ENCODE results near the gene ATF4. TPM values are rescaled to one million over a fixed set of nuclear protein-coding genes. Genes with fewer than 3 reads are reported as not detected.

Gene ATF4
- total RNA-seq, 3 donors from 2014 or later: 339 to 403 (median 347) TPM

DNA sequence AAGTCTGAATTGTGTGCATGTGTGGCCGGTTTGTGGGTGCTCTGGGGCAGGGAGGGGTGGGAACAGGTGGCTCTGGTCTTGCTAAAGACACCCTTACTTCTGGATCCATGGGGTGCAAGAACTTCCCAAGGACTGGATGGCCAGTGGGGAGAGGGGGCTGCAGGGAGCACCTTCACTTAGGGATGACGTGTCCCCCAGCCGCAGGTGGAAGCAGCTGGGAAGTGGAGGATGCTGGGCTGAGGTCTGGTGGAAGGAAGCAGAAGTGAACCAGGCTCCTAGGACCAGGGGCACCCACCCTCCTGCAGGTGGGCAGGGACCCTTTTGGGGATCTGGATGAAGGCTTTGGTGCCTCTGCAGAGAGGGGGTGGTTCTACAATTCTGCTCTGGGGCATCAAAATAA lies 28.2 kb upstream of the ATF4 start:
- intact Hi-C loops (cut with DNase I; ENCODE audit: low total_unique reads): no loop called here
- Histone ChIP-seq H3K9me3 (no peaks in the 10 kb centered on the region), H3K27me3 (no peaks in the 10 kb centered on the region), H3K4me1 (no peaks in the 10 kb centered on the region), H3K4me3 (no peak overlapping the region), H3K36me3 (no peaks in the 10 kb centered on the region), H3K27ac (no peak overlapping the region)
- DNase-seq (ENCODE audit: low spot score in 2 of 2): no peak
- TF ChIP-seq POLR2A (IDR thresholded peaks at IDR 0.05): no peak
- TF ChIP-seq, protein P1, sequence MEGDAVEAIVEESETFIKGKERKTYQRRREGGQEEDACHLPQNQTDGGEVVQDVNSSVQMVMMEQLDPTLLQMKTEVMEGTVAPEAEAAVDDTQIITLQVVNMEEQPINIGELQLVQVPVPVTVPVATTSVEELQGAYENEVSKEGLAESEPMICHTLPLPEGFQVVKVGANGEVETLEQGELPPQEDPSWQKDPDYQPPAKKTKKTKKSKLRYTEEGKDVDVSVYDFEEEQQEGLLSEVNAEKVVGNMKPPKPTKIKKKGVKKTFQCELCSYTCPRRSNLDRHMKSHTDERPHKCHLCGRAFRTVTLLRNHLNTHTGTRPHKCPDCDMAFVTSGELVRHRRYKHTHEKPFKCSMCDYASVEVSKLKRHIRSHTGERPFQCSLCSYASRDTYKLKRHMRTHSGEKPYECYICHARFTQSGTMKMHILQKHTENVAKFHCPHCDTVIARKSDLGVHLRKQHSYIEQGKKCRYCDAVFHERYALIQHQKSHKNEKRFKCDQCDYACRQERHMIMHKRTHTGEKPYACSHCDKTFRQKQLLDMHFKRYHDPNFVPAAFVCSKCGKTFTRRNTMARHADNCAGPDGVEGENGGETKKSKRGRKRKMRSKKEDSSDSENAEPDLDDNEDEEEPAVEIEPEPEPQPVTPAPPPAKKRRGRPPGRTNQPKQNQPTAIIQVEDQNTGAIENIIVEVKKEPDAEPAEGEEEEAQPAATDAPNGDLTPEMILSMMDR (IDR thresholded peaks at IDR 0.05): no peak
- TF ChIP-seq POLR2AphosphoS5 (IDR thresholded peaks at IDR 0.05): no peak

DNA sequence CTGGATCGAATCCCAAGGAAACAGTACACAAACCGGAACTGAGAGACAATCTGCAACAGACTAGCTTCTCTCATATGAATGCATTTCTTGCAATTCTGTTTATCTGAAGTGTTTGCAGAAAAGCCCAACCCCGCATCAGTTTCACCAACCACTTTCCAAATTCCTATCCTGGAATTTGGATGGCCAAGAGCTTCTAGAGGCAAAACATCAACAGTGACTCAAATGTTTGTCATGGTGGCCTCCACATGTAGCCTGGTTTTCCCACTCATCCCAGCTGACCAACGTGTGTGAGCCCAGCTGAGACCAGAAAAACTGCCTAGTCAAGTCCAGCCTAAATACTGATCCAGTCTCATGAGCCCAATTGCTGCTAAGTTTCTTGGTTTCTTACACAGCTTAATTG lies 26.6 kb upstream of the ATF4 start:
- Histone ChIP-seq H3K27me3 (no peaks in the 10 kb centered on the region), H3K4me3 (no peak overlapping the region), H3K9me3 (no peaks in the 10 kb centered on the region), H3K27ac (no peak overlapping the region), H3K4me1 (no peaks in the 10 kb centered on the region), H3K36me3 (no peaks in the 10 kb centered on the region)
- no peak for DNase-seq (ENCODE audit: low spot score in 2 of 2)
- TF ChIP-seq, protein P1 (IDR thresholded peaks at IDR 0.05): no peak
- TF ChIP-seq POLR2A (IDR thresholded peaks at IDR 0.05) (no peak), POLR2AphosphoS5 (IDR thresholded peaks at IDR 0.05) (no peak)
- intact Hi-C loops (cut with DNase I; ENCODE audit: low total_unique reads): no loop called here

DNA sequence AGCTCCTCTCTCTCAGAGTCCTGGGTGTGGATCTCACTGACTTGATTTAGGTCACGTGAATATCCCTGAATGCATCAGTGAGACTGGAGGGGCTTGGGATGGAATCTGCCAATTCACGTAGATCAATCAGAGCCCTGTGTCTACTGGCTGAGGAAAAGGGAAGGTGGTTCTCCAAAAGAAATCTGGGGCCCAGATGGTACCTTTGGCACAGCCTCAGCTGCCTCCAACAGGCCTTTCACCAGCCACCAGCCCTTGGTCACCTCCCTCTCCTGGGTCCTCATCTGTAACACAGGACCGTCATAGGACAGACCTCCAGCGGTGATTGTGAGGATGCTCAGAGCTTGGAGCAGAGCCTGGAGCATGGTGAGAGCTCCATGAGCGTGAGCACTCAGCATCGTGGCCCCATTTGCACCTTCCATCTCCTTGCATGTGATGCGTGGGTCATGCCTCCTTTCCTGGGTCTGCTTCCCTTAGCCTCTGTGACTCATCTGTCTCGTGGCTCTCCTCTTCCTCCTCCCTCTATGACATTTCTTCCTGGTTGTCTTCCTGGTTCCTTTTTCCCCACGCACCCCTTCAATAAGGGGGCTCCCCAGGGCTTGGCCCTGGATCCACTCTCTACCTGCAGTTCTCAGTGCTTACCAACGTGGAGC lies 25.8 kb upstream of the ATF4 start:
- no peaks in the 10 kb centered on the region for H3K27me3 ChIP-seq
- no peaks in the 10 kb centered on the region for H3K9me3 ChIP-seq
- no peak overlapping the region for H3K27ac ChIP-seq
- intact Hi-C loops (cut with DNase I; ENCODE audit: low total_unique reads): no loop called here
- TF ChIP-seq, protein P1 (IDR thresholded peaks at IDR 0.05): no peak
- TF ChIP-seq POLR2AphosphoS5 (IDR thresholded peaks at IDR 0.05) (no peak), POLR2A (IDR thresholded peaks at IDR 0.05) (no peak)
- H3K36me3 ChIP-seq: no peaks in the 10 kb centered on the region
- DNase-seq (ENCODE audit: low spot score in 2 of 2): no peak
- no peak overlapping the region for H3K4me3 ChIP-seq
- no peaks in the 10 kb centered on the region for H3K4me1 ChIP-seq

DNA sequence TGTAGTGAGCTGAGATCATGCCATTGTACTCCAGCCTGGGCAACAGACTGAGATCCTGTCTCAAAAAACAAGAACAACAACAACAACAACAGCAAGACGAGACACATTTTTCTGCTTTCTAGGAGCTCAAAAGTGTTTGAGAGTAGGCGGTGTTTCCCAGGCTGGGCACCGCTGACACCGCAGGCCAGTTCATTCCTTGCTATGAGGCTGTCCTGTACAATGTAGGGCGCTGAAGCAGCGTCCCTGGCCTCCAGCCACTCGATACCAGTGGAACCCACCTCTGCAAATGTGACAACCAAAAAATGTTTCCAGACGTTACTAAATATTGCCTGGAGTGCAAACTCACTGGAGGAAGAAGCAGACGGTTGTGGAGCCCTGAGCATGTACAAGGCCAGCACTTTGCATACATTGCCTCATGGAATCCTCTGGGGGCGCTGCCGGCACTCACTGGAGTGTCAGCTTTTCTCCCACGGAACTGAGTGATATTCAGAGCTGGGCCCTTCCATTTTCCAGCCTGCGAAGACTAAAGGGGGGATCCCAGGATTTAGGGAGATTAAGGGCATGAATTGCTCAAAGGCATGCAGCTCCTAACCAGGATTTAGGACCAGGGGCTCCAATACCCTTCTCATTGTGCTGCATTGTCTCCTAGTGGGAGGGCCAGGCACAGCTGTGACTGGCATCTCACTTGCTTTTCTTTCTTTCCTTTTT lies 24.1 kb upstream of the ATF4 start:
- H3K27ac ChIP-seq: peak overlapping the region in 1 of 2 donors; percentile 61
- H3K4me1 ChIP-seq: peaks cover 0 to 2% of the 10 kb centered on the region in 2 donors
- peak; percentile 50 to 75 for DNase-seq (ENCODE audit: low spot score in 2 of 2)
- intact Hi-C loops (cut with DNase I; ENCODE audit: low total_unique reads): no loop called here
- no peaks in the 10 kb centered on the region for H3K36me3 ChIP-seq
- H3K27me3 ChIP-seq: no peaks in the 10 kb centered on the region
- TF ChIP-seq, protein P1 (IDR thresholded peaks at IDR 0.05): peak; percentile 68 to 73 (median 69)
- no peak for TF ChIP-seq POLR2A (IDR thresholded peaks at IDR 0.05)
- no peak for TF ChIP-seq POLR2AphosphoS5 (IDR thresholded peaks at IDR 0.05)
- H3K4me3 ChIP-seq: no peak overlapping the region
- H3K9me3 ChIP-seq: no peaks in the 10 kb centered on the region

DNA sequence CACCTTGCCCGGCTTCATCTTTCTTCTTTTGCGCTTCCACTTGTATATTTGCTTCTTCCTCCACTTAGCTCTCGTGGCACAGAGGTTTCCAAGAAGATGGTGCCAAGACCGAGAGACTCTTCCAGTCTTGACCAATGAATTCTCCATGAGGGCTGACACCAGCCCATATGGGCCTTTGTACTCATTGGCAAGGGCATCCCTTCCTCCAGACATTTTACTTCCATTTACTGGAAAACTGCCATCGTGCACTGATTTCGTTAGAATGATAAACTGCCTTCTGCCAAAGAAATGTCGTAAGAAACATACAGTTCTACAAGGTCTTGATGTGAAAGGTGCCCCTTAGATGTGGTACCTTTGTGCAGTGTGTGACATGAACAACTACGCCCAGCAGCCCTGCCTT lies 22.9 kb upstream of the ATF4 start:
- H3K4me3 ChIP-seq: no peak overlapping the region
- H3K36me3 ChIP-seq: no peaks in the 10 kb centered on the region
- no peak for TF ChIP-seq POLR2AphosphoS5 (IDR thresholded peaks at IDR 0.05)
- no peak for TF ChIP-seq POLR2A (IDR thresholded peaks at IDR 0.05)
- TF ChIP-seq, protein P1 (IDR thresholded peaks at IDR 0.05): no peak
- peaks cover 0 to 6% of the 10 kb centered on the region in 2 donors for H3K4me1 ChIP-seq
- DNase-seq (ENCODE audit: low spot score in 2 of 2): no peak
- no peaks in the 10 kb centered on the region for H3K9me3 ChIP-seq
- no peaks in the 10 kb centered on the region for H3K27me3 ChIP-seq
- no peak overlapping the region for H3K27ac ChIP-seq
- intact Hi-C loops (cut with DNase I; ENCODE audit: low total_unique reads): no loop called here

Measured in breast epithelium (tissue), 4 donors.